HL-60/S4 (cell line): ENCODE measurements around the gene GALNT12.

Experiments used
- in situ Hi-C: fragments of 300-500 bp; cut with MboI; formaldehyde crosslinking; loops from 2 replicates; pipeline ENCODE4 v1.14.3; 2022; ENCODE audit warnings: low sequenced_read_pairs

Gene GALNT12

DNA sequence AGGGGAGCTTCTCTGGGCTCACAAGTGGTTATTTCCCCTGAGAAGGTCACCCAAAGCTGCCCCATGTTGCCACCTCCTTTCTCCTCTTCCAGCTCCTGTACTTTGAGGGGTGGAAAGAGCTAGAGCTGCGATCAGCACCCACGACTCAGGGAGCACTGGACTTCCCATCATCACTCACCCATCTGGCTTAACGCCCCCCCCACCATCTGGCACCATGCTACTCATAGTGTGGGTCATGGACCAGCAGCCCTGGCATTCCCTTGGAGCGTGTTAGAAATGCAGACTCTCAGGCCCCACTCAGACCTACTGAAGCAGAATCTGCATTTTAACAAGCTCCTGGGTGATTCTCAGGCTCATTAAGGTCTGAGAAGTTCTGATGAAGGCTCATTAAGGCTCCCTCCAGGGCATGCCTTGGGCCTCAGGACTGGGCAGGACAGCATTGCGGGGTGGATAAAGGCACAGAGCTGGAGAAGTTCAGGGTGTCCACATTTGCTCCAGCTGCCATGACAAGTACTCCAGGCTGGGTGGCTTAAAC lies 67.3 kb downstream of the GALNT12 start:
- in situ Hi-C loops = no loop called here

GRCh38 chr9:98875536-98875935 lies 68.1 kb downstream of the GALNT12 start:
- in situ Hi-C loops = no loop called here

- in situ Hi-C loops = no loop called here
Measured at GRCh38 chr9:98877311-98877710, 69.8 kb downstream of the GALNT12 start.

DNA sequence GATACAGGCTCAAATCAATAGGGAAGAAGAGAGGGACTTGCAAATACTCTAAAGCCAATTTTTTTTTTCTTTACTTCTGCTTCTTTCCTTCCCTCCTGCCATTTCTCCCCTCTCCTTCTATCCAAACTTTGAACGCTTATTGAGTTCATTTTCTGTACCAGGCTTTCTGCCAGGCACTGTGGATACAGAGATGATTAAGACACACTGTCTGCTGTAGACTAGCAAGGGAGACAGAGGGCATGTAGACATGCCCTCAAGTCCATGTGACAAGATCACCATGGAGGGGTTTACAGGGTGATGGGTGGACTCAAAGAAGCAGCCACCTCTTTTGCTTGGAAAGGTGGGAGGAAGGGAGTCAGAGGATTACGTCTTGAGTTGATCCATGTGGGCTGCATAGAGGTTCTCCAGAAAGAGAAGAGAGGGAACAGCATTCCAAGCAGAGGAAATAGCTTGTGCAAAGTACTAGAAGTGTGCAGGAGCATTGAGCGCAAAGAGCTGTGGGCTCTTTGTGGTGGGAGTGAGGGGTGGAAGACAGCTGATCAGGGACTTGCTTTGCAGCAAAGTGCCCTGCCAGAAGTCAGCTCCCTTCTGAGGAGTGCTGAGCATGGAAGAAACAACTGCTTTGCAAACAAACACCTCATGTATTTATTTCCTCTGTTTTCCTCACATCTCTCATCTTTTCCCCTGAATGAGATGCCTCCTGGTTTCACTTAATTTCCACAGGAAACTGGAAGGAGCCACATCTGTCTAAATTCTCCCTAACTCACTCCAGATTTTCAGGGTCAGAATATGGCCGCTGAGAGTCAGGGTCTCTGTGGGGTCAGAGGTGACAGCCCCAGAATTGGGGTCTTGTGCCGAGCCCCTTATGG lies 71.9 kb downstream of the GALNT12 start:
- in situ Hi-C loops = no loop called here

DNA sequence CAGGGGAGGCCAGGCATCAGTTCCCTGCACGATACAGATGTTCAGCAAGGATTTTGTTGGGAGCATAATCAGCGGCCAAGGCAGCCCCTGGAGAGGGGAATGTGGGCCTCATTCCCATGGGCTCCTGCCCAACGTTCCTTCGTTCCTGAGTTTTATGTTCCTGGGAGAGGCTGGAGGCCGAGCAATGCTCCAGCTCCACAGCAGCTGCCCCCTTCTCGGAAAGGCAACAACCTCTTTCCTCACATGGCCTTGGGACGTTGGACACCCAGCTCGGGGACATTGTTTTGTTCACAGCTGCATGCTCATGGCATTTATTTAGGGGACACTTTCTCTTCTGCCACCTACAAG lies 72.5 kb downstream of the GALNT12 start:
- in situ Hi-C loops = no loop called here

DNA sequence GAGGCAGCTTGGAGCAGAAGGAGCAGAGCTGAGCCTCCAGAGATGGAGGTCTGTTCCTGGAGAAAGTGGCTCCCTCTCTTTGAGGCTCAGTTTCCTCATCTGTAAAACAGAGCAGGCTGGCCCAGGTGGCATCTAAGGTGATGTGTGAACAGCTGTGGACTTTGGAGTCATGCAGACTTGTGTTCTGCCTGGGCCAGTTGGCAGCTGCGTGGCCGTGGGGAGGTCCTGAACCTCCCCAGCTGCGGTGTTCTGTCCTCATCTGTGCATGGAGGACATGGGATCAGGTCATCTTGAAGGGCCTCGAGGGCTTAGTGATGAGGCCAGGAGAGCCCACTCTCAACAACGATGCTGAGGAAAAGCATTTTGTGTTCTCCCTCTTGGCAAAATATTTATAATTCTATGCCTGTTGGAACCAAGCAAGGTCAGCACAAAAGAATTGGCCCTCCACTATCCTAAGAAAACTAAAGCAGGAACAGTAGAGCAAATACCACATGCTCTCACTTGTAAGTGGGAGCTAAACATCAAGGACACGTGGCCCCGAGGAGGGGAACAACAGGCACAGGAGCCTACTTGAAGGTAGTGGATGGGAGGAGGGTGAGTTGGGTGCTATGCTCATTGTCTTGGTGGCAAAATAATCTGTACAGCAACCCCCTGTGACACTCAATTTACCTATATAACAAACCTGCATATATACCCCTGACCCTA lies 73.0 kb downstream of the GALNT12 start:
- in situ Hi-C loops = no loop called here

DNA sequence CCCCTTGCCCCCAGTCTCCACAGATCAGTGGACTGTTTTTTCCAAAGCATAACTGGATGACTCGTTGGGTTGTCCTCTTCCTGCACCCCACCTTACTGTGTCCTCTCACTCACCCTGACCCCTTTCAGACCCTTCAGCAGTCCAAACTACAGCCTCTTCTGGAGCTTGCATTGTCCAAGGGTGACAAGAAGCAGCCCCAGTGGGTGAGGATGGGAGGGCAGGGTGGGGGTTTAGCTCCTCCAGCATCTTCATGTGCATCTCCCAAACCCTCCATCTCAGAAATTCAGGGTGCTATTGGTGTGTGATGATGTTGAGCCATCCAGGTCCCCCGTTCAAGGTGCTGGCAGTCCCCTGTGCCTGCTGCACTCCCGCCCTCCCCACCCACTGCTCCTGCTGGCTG lies 73.9 kb downstream of the GALNT12 start:
- in situ Hi-C loops = no loop called here

GRCh38 chr9:98881836-98882568 lies 74.5 kb downstream of the GALNT12 start:
- in situ Hi-C loops = no loop called here

- in situ Hi-C loops = no loop called here
Measured at GRCh38 chr9:98882569-98882923, 75.1 kb downstream of the GALNT12 start.

GRCh38 chr9:98883276-98883675 lies 75.8 kb downstream of the GALNT12 start:
- in situ Hi-C loops = no loop called here

DNA sequence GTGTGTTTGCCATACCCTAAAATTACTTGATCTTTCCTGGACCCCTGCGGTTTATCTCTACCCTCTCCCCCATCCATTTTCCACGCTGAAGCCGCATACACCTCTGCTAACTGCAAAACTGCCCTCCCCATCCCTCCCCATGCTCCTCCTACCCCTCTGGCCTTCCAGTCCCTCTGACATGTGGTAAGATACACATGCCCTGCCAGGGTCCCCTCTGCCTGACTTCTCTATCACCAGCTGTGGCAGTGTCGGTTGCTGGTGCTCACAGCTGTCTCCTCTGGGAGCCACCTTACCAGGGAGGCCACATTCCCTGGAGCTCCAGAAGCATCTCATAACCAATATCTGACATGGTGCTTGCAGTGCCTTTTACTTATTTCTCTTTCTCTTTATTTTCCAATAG lies 77.4 kb downstream of the GALNT12 start:
- in situ Hi-C loops = no loop called here

- in situ Hi-C loops = no loop called here
Measured at GRCh38 chr9:98885575-98886295, 78.3 kb downstream of the GALNT12 start.

DNA sequence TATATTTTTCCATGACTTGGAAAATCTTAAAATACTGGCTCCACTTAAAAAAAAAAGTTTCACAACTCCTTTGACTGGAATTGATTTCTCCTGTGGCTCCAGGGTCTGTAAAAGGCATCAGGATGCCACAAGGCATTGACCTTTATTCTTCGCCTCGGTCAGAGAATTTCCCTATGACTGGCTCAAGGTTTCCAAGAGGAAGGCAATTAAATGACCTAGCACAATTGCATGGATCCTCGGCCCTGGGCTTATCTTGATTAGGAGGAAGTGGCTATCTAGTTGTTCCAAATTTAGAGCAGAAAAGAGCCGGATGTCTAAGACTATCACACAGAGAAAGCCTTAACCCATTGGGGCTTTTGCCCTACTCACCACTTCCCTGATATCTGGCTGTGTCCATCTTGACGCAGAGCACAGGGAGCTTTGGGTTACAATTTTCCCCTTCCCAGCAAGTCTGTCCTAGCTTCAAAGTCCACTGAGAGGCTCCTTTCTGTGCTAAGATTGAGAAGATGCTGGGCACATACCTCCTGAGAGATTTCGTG lies 79.3 kb downstream of the GALNT12 start:
- in situ Hi-C loops = no loop called here

GRCh38 chr9:98887918-98888510 lies 80.5 kb downstream of the GALNT12 start:
- in situ Hi-C loops = no loop called here

- in situ Hi-C loops = no loop called here
Measured at GRCh38 chr9:98888801-98889421, 81.4 kb downstream of the GALNT12 start.

GRCh38 chr9:98890256-98890655 lies 82.8 kb downstream of the GALNT12 start:
- in situ Hi-C loops = no loop called here

DNA sequence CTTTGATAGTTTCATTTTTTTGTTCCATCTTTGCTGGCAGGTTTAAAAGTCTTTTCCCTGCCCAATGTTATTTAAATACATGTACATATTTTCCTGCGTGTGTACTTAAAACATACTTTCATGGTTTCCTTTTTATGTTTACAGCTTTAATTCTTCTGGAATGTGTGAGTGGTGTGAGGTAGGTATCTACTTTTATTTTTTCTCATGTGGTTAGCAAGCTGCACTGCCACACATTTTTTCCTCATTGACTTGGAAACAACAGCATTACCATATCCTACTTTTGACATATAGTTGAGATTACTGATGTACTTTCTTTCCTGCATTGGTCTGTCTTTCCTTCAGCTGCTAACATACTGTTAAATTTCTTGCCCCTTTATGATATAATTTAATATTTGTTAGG lies 84.8 kb downstream of the GALNT12 start:
- in situ Hi-C loops = no loop called here

DNA sequence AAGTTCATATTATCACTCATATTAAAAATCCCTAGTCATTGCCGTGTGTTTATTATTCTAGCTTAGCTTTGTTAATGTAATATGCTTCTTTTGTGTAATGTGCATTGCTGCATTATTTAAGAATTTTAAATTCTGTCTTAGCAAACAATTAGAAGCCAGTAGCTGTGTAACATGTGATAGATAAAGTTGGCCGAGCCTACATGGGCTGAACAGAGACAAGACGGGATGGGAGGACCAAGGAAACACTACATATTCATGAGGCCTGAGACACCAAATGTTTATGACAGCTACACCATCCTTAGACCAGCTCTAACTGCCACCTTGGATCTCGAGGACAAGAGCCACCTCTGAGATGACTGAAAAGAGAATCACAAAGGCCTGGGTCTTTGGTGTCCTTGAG lies 85.2 kb downstream of the GALNT12 start:
- in situ Hi-C loops = no loop called here

DNA sequence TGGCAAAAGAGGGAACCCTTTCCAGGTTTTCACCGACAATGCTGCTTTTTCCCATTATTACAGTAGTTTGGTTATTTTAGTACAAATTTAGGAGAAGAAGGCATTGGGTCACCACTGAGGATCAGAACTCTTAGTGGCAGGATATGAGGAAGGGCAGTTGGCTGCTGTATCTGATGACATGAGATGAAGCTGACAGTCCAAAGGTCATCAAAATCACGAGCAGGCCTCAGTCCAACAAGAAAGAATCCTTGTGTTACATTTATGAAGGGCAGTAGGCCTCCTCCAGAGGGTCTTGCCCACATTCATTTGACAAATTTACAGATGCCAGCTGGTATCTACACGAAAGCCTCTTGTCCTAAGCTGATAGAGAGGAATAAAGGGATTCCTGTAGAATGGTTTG lies 86.7 kb downstream of the GALNT12 start:
- in situ Hi-C loops = no loop called here

- in situ Hi-C loops = no loop called here
Measured at GRCh38 chr9:98894761-98895160, 87.3 kb downstream of the GALNT12 start.
